NCI-H1092 treated with DMSO at 0.1 percent for 48 hours (cell line): ENCODE results near the gene SUPT3H.
"Not testable (repeated sequence)": the region's sequence is repeated elsewhere in the genome, so short reads cannot be mapped to it uniquely, and the experiment has no call there.

Source experiments
- DNase-seq: peaks from one replicate; lab custom pipeline; 2025; lab: John Stamatoyannopoulos, UW

Gene SUPT3H

GRCh38 chr6:45255434-45255833 is 122.3 kb downstream of the SUPT3H start:
- no peak for DNase-seq

- DNase-seq, result no peak
Observed at GRCh38 chr6:45254253-45254652, 123.5 kb downstream of the SUPT3H start.

- DNase-seq, result no peak
Observed at GRCh38 chr6:45253453-45253852, 124.3 kb downstream of the SUPT3H start.

- no peak for DNase-seq
Observed at GRCh38 chr6:45231660-45232059, 146.1 kb downstream of the SUPT3H start.

GRCh38 chr6:45229416-45229815 is 148.3 kb downstream of the SUPT3H start:
- DNase-seq, result no peak

GRCh38 chr6:45226081-45226480 is 151.7 kb downstream of the SUPT3H start:
- no peak for DNase-seq

GRCh38 chr6:45222380-45222779 is 155.4 kb downstream of the SUPT3H start:
- DNase-seq, result no peak

- DNase-seq, result no peak
Observed at GRCh38 chr6:45215759-45216158, 162.0 kb downstream of the SUPT3H start.

- DNase-seq, result no peak
Observed at GRCh38 chr6:45212976-45213375, 164.8 kb downstream of the SUPT3H start.

- no peak for DNase-seq
Observed at GRCh38 chr6:45209762-45210161, 168.0 kb downstream of the SUPT3H start.

GRCh38 chr6:45206793-45207492 is 170.8 kb downstream of the SUPT3H start:
- DNase-seq, result no peak

- DNase-seq, result no peak
Observed at GRCh38 chr6:45201484-45201883, 176.2 kb downstream of the SUPT3H start.

GRCh38 chr6:45200510-45200909 is 177.2 kb downstream of the SUPT3H start:
- no peak for DNase-seq

- no peak for DNase-seq
Observed at GRCh38 chr6:45199554-45199953, 178.2 kb downstream of the SUPT3H start.

GRCh38 chr6:45196121-45196520 is 181.6 kb downstream of the SUPT3H start:
- DNase-seq, result no peak

GRCh38 chr6:45195137-45195536 is 182.6 kb downstream of the SUPT3H start:
- no peak for DNase-seq

GRCh38 chr6:45192556-45192955 is 185.2 kb downstream of the SUPT3H start:
- no peak for DNase-seq

GRCh38 chr6:45191414-45191813 is 186.3 kb downstream of the SUPT3H start:
- no peak for DNase-seq

- no peak for DNase-seq
Observed at GRCh38 chr6:45187836-45188235, 189.9 kb downstream of the SUPT3H start.

- no peak for DNase-seq
Observed at GRCh38 chr6:45185403-45186251, 192.1 kb downstream of the SUPT3H start.

- DNase-seq, result no peak
Observed at GRCh38 chr6:45184937-45185336, 192.8 kb downstream of the SUPT3H start.

GRCh38 chr6:45184040-45184439 is 193.7 kb downstream of the SUPT3H start:
- DNase-seq, result no peak

GRCh38 chr6:45176373-45176772 is 201.4 kb downstream of the SUPT3H start:
- not testable (repeated sequence) for DNase-seq
